Vagina (tissue), 2 donors: Measurements from ENCODE around the gene TMEM17.
"Not testable (repeated sequence)": the region's sequence is repeated elsewhere in the genome, so short reads cannot be mapped to it uniquely, and the experiment has no call there.

Source experiments
- CTCF ChIP-seq, 3 experiments: fragments of 450-650 bp in 2 of 3; fragments of 200-600 bp in 1 of 3; sonication (generic) in 1 of 3; IDR thresholded peaks; one replicate each; pipeline ENCODE4 v1.5.1; 2017 to 2019; ENCODE audit warnings: antibody characterized with exemption in 3 of 3, mild to moderate bottlenecking in 2 of 3, moderate library complexity in 2 of 3
- POLR2A ChIP-seq, 2 donors: fragments of 450-650 bp; IDR thresholded peaks; one replicate each; pipeline ENCODE4 v1.6.1; 2017; ENCODE audit warnings: antibody characterized with exemption in 2 of 2, mild to moderate bottlenecking in 2 of 2, moderate library complexity in 2 of 2

- not testable (repeated sequence) for TF ChIP-seq POLR2A, CTCF (IDR thresholded peaks at IDR 0.05)
Measured at GRCh38 chr2:62535521-62535920, 29.5 kb upstream of the TMEM17 start.
